Stromal cell of bone marrow (primary cell): ENCODE results near the gene SLC16A5.

Experiments
- DNase-seq: peaks from one replicate; pipeline ENCODE4 v3.0.0-alpha.2; 2012; ENCODE audit warnings: low read depth

The SLC16A5 gene

GRCh38 chr17:75087182-75087557 lies 584 bp upstream of the SLC16A5 start:
- DNase-seq = no peak

GRCh38 chr17:75088465-75089417 lies 987 bp downstream of the SLC16A5 start:
- DNase-seq = no peak

GRCh38 chr17:75090871-75091854 lies 3.4 kb downstream of the SLC16A5 start:
- DNase-seq = no peak

GRCh38 chr17:75091855-75092327 lies 4.1 kb downstream of the SLC16A5 start:
- no peak for DNase-seq

- no peak for DNase-seq
These were observed 5.9 kb downstream of the SLC16A5 start for GRCh38 chr17:75093548-75094158.

GRCh38 chr17:75094871-75095399 lies 7.2 kb downstream of the SLC16A5 start:
- DNase-seq = no peak

GRCh38 chr17:75096082-75096625 lies 8.4 kb downstream of the SLC16A5 start:
- no peak for DNase-seq

- DNase-seq = no peak
These were observed 10.1 kb downstream of the SLC16A5 start for GRCh38 chr17:75097865-75098264.

GRCh38 chr17:75098861-75099260 lies 11.1 kb downstream of the SLC16A5 start:
- DNase-seq = no peak

- DNase-seq = no peak
These were observed 12.3 kb downstream of the SLC16A5 start for GRCh38 chr17:75099881-75100595.

GRCh38 chr17:75102385-75102821 lies 14.6 kb downstream of the SLC16A5 start:
- no peak for DNase-seq

GRCh38 chr17:75103601-75104554 lies 16.1 kb downstream of the SLC16A5 start:
- no peak for DNase-seq

- DNase-seq = no peak
These were observed 17.6 kb downstream of the SLC16A5 start for GRCh38 chr17:75105126-75106080.

GRCh38 chr17:75108193-75108592 lies 20.4 kb downstream of the SLC16A5 start:
- DNase-seq = no peak

GRCh38 chr17:75109046-75109406 lies 21.3 kb downstream of the SLC16A5 start:
- no peak for DNase-seq

GRCh38 chr17:75109407-75110233 lies 21.9 kb downstream of the SLC16A5 start, which contains the start of gene ARMC7:
ARMC7 (plus strand) TSS chr17:75109969; CDS start chr17:75110289, 320 bp downstream.
- DNase-seq = peak; percentile 58

GRCh38 chr17:75110234-75110937 lies 22.6 kb downstream of the SLC16A5 start:
- no peak for DNase-seq
